NCI-H2227 (cell line): ENCODE results near the gene PRDX5.

ENCODE experiments used
- DNase-seq: peaks from one replicate; lab custom pipeline; 2025; ENCODE audit not compliant: unreplicated experiment; lab: John Stamatoyannopoulos, UW

PRDX5 gene

DNA sequence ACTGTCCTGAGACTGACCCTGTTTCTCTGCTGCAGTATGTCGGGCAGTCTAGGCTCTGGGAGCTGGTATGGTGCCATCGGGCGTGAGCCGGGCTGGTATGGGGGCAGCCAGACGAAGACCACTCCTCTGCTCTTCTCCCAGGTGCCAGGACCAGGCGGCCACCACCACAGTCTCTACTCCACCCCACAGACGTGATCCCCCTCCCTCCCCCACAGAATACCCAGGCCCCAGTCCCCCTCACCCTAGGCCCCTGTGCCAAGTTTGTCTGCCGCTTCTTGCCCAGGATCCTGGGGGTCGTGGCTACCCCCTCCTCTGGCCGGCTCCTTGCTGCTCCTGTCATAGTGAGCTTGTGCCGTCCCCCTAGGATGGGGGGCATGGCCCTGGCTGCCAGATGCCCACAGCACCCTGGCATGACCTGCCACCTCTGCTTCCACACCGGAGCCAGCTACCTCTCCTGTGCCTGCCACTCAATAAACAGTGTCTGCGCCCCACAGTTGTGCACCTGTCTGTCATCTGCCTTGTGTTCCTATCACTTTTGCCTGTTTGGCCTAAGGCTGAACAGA is 28.8 kb upstream of the PRDX5 start:
- DNase-seq: no peak

GRCh38 chr11:64290352-64291261 is 27.3 kb upstream of the PRDX5 start:
- DNase-seq: no peak

- no peak for DNase-seq
These were observed 26.6 kb upstream of the PRDX5 start, which contains the start of gene KCNK4 for GRCh38 chr11:64291262-64291751. Gene KCNK4, plus strand, starts transcription at chr11:64291302. Its CDS starts 1,717 bp downstream, at chr11:64293019.

DNA sequence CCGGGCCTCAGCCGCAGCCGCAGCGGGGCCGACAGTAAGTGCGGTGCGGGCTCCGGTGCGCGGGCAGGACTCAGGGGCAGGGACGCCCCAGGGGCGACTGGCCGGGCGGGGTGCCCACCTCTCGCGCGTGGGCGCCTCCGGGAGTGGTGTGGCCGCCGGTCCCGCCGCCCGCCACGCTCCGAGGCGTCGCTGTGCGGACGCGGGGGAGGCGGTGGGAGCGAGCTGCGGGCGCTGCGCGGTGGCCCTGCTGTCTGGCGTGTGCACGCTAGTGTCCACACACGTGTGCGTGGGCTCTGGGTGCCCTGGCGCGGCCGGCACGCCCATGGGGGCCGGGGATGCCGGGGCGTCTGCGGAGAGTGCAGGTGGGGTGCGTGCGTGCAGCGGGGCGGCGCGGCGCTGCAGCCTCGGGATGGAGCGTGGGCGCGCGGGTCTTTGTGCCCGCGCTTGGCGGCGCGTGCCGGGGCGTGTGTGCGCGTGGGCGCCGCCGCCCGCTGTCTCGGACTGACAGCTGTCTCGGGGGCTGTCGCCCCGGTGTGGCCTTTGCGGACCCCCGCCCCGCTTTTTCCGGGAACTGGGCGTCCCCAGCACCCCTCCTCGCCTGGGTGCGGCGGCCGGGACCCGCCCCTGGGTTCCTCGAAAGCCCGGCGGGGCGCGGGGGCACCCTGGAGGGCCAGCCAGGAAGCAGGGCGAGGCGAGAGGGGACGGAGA is 26.0 kb upstream of the PRDX5 start:
- no peak for DNase-seq

- no peak for DNase-seq
These were observed 25.3 kb upstream of the PRDX5 start for GRCh38 chr11:64292460-64293254.

- DNase-seq: no peak
These were observed 23.1 kb upstream of the PRDX5 start for GRCh38 chr11:64294774-64295173.

- no peak for DNase-seq
These were observed 22.2 kb upstream of the PRDX5 start for GRCh38 chr11:64295760-64296159.

DNA sequence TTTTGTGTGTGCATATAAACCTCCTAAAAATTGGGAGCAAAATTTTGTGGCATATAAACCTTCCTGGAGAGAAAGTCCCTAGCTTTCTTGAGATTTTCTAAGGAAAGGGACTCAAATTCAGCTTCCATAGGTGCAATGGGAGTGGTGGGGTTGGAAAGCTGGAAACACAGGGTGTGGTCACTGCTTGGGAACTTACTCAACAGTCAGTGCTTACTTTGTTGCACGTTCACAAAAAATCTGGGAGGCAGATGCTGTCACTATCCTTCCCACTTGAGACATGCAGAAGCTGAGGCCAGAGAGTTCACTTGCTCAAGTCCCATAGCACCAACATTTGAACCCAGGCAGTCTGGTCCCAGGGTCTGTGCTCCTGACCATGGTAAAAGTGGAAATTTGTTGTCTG is 21.7 kb upstream of the PRDX5 start:
- DNase-seq: no peak

DNA sequence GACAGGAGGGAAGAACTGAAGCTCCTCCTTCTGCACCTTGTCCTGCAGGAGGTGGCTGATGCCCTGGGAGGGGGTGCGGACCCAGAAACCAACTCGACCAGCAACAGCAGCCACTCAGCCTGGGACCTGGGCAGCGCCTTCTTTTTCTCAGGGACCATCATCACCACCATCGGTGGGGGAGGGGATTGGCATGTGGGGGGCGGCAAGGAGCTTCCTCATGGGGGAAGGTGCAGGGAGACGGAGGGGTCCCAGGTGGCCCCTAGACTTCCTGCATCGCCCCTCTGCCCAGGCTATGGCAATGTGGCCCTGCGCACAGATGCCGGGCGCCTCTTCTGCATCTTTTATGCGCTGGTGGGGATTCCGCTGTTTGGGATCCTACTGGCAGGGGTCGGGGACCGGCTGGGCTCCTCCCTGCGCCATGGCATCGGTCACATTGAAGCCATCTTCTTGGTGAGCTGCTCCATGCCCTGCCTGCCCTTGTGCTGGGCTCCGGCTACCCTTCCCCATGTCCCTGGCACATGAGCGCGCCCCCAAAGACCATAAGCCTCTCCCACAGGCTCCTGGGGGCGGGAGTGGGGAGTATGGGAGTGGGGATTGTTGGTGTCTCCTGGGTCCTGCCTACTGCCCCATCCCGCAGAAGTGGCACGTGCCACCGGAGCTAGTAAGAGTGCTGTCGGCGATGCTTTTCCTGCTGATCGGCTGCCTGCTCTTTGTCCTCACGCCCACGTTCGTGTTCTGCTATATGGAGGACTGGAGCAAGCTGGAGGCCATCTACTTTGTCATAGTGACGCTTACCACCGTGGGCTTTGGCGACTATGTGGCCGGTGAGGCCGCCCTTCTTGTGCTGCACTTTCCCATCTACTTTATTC is 20.9 kb upstream of the PRDX5 start:
- DNase-seq: no peak

DNA sequence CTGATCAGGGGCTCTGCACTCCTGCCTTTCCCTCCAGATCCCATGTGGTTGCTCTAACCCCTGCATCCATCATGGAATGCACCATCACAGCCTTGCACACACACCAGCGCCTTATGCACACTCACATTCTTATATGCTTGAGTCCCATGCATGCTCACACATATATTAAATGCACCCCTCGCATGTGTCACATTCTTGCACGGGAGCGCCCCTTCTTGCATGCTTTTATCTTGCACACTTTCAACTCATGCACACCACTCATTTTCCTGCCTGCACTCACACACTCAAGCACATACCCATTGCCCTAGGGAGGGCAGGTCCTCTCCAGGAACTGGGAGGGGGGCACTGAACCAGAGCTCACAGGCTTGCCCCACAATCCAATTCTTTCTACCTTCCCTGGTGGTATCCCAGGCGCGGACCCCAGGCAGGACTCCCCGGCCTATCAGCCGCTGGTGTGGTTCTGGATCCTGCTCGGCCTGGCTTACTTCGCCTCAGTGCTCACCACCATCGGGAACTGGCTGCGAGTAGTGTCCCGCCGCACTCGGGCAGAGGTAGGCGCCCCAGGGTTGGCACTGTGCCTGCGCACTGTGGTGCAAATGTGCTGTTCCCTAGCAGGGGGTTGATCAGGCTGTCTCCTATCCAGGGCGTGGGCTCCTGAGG is 20.1 kb upstream of the PRDX5 start:
- no peak for DNase-seq

DNA sequence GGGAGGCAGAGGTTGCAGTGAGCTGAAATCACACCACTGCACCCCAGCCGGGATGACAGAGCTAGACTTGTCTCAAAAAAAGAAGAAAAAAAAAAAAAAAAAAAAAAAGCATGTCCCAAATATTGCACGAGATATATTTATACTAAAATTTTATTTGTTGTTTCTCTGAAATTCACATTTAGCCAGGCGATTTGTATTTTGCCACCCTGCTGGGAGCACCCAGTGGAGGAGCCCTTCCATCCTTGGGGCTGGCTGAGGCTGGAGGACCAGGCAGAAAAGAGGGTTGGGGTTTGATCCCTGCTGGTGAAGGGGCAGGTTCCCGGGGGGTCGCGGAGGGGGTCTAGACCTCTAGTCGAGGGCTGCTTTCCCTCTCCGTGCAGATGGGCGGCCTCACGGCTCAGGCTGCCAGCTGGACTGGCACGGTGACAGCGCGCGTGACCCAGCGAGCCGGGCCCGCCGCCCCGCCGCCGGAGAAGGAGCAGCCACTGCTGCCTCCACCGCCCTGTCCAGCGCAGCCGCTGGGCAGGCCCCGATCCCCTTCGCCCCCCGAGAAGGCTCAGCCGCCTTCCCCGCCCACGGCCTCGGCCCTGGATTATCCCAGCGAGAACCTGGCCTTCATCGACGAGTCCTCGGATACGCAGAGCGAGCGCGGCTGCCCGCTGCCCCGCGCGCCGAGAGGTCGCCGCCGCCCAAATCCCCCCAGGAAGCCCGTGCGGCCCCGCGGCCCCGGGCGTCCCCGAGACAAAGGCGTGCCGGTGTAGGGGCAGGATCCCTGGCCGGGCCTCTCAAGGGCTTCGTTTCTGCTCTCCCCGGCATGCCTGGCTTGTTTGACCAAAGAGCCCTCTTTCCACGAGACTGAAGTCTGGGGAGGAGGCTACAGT is 18.7 kb upstream of the PRDX5 start:
- no peak for DNase-seq

GRCh38 chr11:64299847-64300648 is 17.9 kb upstream of the PRDX5 start, which contains the start of gene CATSPERZ:
Gene CATSPERZ, plus strand, starts transcription at chr11:64300358. Its CDS starts 53 bp downstream, at chr11:64300411.
- no peak for DNase-seq

- DNase-seq: no peak
These were observed 14.6 kb upstream of the PRDX5 start for GRCh38 chr11:64303109-64304031.

DNA sequence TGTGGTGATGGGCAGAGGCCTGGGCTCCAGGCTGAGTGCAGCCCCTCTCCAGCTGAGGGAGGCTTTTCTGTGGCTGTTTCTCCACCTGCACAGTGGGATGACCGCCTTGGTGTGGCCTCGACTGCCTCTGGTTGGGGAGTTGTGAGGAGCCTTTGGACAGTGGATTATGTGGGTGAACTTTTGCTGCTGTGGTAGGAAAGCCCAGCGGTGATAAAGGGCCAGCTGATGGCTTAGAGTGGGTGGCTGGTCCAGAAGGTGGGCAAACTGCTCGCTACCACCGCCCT is 13.9 kb upstream of the PRDX5 start:
- DNase-seq: no peak

- peak; percentile 92 for DNase-seq
These were observed 13.4 kb upstream of the PRDX5 start for GRCh38 chr11:64304316-64305072.
